Fibroblast of the aortic adventitia (primary cell): ENCODE measurements around the gene DGCR6L. TPM values are rescaled to one million over a fixed set of nuclear protein-coding genes. Genes with fewer than 3 reads are reported as not detected.
A peak's percentile ranks its signal among the peaks of the same experiment; 100 is the strongest.
"Not testable (repeated sequence)": the region's sequence is repeated elsewhere in the genome, so short reads cannot be mapped to it uniquely, and the experiment has no call there.

Experiments
- DNase-seq: peaks from one replicate; pipeline ENCODE4 v3.0.0-alpha.2; 2010; ENCODE audit warnings: low read depth
- H3K4me3 ChIP-seq: 2 replicates; pipeline ENCODE4 v1.5.1; 2011; ENCODE audit warnings: low read depth, mild to moderate bottlenecking, control low read depth, low read length, moderate library complexity
- total RNA-seq: library from RNA; depleted of rRNA; stranded (reverse); fragments of >200 nt; gene quantifications from 2 replicates; pipeline ENCODE4 v1.2.3, GENCODE V29; 2012; ENCODE audit warnings: low replicate concordance
- TF ChIP-seq, protein P1 (sequence below): IDR thresholded peaks from 2 replicates; pipeline ENCODE4 v1.5.1; 2011; ENCODE audit warnings: mild to moderate bottlenecking, low read length, control low read depth, inconsistent platforms; ENCODE audit not compliant: insufficient read depth

Gene DGCR6L
- total RNA-seq, 1 donor: 58.2 TPM

DNA sequence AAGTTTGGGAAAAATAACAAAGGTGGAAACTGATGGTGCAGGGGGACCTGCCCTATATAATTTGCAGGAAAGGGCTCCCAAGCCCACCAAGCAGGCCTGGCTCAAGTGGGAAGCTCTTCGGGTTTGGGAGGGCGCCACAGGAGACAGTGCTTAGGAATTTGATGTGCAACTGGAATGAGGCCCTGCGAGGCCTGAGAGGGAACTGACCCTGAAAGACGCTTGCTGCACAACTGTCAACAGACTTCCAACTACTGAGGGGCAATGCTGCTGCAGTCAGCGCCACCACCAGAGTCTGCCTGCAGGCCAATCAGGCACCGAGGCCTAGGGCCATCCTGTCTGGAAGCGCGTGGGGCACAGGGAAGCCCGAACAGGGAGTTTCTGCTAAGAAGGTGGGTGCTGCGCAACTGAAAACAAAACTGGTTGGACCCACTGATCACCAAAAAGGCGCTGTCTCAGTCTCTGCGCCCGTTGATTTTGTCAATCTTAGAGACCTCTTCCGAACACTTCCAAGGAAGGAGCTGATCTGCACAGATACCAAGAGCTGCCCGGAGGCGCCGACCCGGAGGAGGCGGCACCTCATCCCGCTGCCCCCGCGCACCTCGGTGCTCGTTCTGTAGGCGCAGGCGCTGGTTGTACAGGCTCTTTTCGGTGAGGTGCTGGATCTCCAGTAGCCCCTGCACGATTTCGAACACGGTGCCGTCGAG is 667 bp downstream of the DGCR6L start:
- peak; percentile 23 for DNase-seq
- peak overlapping the region; percentile 89 for H3K4me3 ChIP-seq
- TF ChIP-seq, protein P1, sequence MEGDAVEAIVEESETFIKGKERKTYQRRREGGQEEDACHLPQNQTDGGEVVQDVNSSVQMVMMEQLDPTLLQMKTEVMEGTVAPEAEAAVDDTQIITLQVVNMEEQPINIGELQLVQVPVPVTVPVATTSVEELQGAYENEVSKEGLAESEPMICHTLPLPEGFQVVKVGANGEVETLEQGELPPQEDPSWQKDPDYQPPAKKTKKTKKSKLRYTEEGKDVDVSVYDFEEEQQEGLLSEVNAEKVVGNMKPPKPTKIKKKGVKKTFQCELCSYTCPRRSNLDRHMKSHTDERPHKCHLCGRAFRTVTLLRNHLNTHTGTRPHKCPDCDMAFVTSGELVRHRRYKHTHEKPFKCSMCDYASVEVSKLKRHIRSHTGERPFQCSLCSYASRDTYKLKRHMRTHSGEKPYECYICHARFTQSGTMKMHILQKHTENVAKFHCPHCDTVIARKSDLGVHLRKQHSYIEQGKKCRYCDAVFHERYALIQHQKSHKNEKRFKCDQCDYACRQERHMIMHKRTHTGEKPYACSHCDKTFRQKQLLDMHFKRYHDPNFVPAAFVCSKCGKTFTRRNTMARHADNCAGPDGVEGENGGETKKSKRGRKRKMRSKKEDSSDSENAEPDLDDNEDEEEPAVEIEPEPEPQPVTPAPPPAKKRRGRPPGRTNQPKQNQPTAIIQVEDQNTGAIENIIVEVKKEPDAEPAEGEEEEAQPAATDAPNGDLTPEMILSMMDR: no peak

GRCh38 chr22:20318043-20318688 is 1.7 kb downstream of the DGCR6L start:
- H3K4me3 ChIP-seq: peak overlapping the region; percentile 33
- DNase-seq: peak; percentile 27

GRCh38 chr22:20317402-20318042 is 2.3 kb downstream of the DGCR6L start:
- TF ChIP-seq, protein P1: peak; percentile 46
- DNase-seq: peak; percentile 16
- H3K4me3 ChIP-seq: not testable (repeated sequence)

DNA sequence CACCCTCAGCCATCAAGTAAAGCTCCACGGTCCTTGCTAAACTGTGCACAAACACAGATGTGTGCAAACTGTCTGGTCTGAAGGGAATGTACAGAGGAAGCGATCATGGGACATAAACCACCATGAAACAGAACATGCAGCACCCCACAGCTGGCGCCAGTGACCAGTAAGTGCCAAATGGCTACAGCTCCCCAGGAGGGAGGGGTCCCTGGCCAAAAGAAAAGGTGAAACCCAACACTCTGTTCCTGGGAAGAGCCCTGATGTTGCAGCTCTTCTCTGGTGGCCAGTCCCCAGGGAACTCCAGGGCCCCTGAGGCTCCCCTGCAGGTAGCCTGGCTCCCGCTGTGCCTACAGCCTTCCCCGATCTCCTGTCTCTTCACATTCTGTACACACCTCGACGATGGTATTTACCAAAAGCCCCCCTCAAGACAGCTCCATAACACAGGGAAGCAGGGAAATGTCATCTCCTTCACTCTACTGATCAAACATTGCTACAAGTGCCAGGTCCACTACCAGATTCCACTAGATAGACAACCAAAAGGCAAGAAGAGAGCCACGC is 2.9 kb downstream of the DGCR6L start:
- TF ChIP-seq, protein P1: no peak
- no peak overlapping the region for H3K4me3 ChIP-seq
- no peak for DNase-seq

GRCh38 chr22:20316217-20316843 is 3.5 kb downstream of the DGCR6L start:
- TF ChIP-seq, protein P1: no peak
- H3K4me3 ChIP-seq: no peak overlapping the region
- DNase-seq: no peak

DNA sequence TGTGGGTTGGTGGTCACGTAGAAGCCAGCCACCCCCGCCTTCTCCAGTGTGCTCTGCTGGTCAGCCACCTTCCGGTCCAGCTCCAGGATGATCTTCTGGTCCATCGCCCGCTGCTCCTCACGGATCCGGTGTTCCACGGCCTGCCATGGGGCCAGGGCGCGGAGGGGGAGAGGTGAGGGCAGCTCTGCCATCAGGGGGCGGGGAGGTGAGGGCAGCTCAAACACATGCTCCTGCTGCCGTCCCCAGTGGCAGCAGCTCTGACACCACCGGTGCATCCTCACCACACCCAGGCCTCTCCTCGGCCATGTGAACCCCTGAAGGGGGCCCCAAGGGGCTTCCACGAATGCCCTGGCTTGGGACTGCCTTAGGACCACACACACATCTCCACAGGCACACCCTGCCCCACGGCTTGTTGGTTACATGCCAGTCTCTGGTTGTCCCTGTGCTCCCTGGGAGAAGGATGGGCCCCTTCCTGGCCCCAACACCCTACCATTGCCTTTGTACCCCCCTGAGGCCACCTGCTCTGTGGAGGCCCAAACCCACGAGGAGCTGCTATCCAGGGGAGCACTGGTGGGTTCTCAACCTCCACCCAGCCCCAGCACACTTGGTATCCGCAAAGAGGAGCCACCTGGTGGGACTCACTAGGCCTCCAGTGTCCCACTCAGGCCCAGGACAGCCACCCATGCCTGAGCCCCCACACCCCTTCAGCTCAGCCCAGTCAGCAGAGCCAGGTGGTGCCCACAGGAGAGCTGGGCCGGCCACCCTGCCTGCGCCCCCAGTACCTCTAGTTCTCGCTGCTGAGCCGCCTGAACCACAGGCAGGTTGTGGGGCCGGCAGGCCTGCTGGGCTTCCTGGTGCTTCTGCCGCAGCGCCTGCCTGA is 4.3 kb downstream of the DGCR6L start:
- TF ChIP-seq, protein P1: no peak
- DNase-seq: no peak

GRCh38 chr22:20314741-20315336 is 5.0 kb downstream of the DGCR6L start:
- not testable (repeated sequence) for H3K4me3 ChIP-seq, DNase-seq

More for the DNA sequence above, 4.3 kb downstream of the DGCR6L start:
- H3K4me3 ChIP-seq: no peak overlapping the region

DNA sequence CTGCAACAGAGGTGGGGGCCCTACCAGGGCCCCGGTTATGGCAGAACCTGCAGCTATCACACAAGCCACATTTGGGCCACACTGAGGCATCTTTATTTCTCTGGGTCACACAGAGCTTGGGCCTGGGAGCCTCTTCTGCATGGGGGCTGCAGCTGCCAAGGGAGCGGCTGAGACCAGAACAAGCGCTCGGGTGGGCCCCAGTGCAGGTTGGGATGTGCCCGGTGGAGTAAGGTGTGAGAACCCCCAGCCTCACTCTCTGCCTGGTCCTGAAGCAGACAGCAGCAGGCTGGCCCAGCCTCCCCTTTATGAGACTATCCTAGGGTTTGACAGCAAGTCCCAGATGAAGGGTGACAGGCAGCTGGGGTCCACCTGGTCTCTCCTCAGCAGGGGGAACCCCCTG is 5.7 kb downstream of the DGCR6L start:
- H3K4me3 ChIP-seq, DNase-seq: not testable (repeated sequence)

- H3K4me3 ChIP-seq, DNase-seq: not testable (repeated sequence)
These were observed 6.4 kb downstream of the DGCR6L start for GRCh38 chr22:20313306-20314077.
